GM21619 (cell line): ENCODE measurements around the gene GLCE.
"Not testable (repeated sequence)": the region's sequence is repeated elsewhere in the genome, so short reads cannot be mapped to it uniquely, and the experiment has no call there.

Experiments
- ATAC-seq: cut with Tn5 transposase; IDR thresholded peaks from one replicate; pipeline ENCODE4 v1.9.1; 2021; ENCODE audit not compliant: unreplicated experiment

GLCE gene

DNA sequence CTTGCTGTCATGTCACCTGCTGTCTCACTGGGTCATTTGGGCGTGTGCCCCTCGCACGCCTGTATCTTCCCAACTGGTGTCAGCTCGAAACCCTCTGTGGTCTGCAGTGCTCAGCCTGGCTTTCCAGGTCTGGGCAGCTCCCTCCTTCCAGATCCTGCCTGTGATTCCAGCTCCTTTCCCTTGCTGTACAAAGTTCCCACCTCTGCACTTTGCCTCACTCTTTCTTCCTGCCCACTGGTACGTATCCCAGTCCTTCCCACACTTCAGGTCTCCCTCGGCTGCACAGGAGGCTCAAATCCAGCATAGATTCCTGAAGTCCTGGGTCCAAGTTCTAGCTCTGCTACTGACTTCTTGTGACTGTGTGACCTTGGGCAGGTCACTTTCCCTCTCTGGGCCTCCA is 136.2 kb downstream of the GLCE start:
- ATAC-seq, result no peak

- ATAC-seq, result no peak
Observed at GRCh38 chr15:69297642-69298353, 137.4 kb downstream of the GLCE start.

DNA sequence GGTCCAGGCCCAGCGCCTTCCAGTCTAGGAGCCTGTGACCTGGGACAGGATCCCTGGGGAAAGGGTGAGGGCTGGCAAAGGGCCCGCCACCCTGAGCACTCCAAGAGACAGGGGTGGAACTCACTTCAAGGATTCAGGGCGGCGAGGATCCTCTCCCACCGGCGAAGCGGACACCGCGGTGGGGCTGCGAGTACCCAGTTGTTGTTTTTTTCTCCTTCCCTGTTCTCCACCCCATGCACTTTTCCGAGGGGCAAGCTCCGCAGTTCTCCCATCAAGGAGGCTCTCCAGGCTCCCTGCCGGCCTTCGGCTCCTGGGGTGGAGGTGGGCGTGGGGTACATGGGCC is 137.9 kb downstream of the GLCE start:
- ATAC-seq, result no peak

DNA sequence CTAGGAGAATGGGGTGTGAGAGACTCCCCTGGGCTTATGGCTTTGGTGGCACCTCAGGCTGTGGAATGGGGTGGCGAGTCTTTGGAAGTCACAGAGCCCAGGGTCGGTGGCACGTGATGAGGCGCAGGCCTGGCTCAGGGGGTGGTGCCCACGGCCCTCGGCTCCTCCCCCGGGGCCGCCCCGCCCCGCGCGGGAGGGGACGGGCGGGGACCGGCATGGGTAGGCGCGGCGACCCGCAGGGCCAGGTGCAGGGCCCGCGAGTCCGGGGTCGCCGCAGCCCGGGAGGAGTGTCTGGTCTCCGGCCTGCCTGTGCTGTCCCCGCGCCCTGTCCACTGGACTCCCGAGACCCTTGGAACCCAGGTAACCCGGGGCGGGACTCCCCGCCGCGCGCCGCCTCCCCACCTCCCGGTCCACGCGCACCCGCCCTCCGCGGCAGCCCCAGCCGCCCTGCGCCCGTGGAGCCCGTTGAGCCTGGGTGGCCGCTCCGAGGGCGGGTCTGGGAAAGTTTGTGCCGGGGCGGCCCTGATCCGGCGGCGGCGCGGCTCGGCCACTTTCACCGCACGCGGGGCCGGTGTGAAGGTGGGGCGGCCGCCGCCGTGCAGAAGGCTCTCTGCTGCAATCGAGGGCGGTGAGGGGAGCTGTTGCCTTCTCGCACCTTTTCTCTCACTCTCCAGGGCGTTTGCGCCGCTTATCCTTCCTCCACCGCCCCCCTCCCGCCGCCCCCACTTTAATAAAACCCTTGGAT is 138.4 kb downstream of the GLCE start, which contains the start of gene PAQR5:
Gene PAQR5 (plus strand): TSS at position 216 of the 745 bp plus-strand sequence. CDS start 61,169 bp downstream, outside the sequence.
- ATAC-seq, result no peak

GRCh38 chr15:69299451-69299886 is 139.0 kb downstream of the GLCE start:
- no peak for ATAC-seq

GRCh38 chr15:69299943-69300588 is 139.6 kb downstream of the GLCE start:
- ATAC-seq, result no peak

- ATAC-seq, result not testable (repeated sequence)
Observed at GRCh38 chr15:69301101-69301500, 140.7 kb downstream of the GLCE start.

DNA sequence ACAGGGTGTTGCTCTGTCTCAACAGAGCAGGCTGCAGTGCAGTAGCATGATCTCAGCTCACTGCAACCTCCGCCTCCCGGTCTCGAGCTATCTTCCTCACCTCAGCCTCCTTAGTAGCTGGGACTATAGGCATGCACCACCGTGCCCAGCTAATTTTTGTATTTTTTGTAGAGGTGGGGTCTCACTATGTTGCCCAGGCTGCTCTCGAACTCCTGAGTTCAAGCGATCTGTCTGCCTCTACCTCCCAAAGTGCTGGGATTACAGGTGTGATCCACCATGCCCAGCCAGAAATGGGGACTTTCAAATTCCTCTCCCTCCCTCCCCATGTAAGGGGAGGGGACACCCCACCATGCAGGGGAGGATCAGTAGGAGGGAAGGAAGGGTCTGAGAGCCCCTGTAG is 141.7 kb downstream of the GLCE start:
- not testable (repeated sequence) for ATAC-seq

- no peak for ATAC-seq
Observed at GRCh38 chr15:69302929-69303328, 142.5 kb downstream of the GLCE start.

- ATAC-seq, result no peak
Observed at GRCh38 chr15:69303337-69304181, 143.1 kb downstream of the GLCE start.

- ATAC-seq, result no peak
Observed at GRCh38 chr15:69304182-69304545, 143.7 kb downstream of the GLCE start.

DNA sequence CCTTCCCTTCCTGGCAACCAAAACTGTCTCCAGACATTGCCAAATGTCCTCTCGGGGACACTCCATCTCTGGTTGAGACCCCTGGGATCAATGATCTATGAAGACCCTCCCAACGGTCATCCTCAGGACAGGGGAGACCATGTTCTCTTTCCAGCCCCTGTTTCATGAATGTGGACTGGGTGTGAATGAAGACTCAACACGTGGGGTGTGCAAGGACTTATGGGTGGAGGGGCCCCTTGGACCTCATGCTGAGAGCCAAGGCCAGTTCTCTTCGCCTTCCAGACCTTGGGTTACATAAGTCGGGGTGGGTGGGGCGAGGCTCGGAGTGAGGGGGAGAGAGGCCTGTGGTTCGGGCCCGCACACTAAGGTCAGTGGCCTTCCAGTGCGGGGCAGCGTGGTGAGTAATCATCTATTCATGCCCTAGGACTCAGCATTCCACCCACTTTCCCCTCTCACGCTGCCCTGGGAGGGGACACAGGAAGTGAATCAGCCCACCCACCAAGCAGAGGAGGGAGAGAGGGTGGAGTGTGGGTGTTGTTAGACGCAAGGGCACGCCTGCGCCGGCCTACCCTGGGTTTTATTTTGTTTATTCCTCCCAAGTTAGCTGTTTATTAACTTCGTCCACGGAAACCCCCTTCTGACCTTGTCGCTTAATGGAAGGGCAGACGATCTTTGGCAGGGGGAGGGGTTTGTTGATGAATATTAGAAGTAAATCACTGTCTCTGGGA is 144.9 kb downstream of the GLCE start:
- no peak for ATAC-seq

DNA sequence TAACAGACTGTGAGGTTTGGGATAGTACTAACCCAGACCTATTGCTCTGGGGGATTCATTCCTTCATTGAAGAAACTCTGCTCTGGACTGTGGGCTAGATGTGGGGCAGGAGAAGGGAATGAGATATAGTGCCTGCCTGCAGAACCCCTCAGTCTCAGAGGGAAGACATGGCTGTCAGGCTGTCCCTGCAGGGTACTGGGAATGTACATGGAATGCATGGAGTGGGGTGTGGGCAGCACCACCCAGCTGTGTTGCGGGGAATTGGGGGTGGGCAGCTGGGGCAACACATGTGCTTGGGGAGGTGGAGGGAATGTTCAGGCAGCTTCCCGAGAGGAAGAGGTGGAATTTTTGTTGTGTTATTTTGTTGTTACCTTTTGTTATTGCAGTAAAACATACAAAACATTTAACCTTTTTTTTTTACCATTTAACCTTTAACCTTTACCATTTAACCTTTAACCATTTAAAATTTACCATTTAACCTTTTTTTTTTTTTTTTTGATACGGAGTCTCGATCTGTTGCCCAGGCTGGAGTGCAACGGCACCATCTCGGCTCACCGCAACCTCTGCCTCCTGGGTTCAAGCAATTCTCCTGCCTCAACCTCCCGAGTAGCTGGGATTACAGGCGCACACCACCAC is 145.6 kb downstream of the GLCE start:
- ATAC-seq, result no peak

DNA sequence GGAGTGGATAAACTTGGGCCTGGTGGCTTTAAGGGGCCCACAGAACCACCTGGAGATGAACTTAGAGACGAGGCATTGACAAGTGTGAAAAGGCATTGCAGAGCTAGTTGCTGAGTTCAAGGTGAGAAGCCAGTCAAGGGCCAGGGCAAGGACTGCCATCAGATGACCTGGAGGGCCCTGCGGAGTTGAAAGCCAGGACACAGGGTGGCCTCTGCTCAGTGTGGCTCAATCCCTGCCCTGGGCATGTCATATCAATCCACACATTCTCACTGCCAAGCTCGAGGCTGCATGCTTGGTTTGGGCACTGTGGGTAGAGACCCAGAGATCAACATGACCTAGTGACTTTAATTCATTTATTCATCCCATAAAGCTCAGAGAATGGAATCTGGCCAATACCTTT is 147.5 kb downstream of the GLCE start:
- ATAC-seq, result no peak

DNA sequence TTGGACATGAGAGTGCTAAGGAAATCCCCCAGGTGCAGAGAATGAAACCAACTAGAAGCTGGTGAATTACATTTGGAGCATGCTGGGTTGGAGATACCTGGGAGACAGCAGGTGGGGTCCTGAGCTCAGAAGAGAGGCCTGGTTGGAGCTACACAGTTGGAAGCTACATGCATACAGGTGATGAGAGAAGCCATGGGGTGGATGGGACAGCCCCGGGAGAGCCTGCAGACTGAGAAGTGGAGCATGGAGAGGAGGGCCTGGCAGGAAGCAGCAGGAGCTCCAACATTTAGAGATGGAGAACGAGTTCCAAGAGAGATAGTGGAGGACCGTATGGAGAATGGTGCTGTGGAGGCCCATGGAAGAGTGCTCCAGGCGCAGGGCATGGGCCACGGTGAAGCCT is 148.5 kb downstream of the GLCE start:
- no peak for ATAC-seq

DNA sequence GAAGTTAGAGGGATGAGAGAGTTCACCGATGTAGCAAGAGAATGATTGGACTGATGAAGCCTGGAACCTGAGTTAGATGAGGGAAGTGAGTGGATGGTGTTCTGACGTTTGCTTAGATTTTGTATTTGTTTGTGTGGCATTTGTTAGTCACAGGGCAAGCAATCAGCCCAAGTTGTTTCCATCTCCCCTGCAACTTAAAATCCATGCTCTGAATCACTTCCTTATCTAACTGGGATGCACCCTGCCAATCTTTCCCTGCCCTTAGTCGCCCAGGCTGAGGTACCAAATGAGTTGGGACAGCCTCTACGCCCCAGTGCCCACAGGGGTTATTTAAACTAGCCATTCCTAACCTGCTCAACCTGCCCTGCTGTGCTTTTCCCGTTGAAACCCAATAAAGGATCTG is 150.9 kb downstream of the GLCE start:
- no peak for ATAC-seq

DNA sequence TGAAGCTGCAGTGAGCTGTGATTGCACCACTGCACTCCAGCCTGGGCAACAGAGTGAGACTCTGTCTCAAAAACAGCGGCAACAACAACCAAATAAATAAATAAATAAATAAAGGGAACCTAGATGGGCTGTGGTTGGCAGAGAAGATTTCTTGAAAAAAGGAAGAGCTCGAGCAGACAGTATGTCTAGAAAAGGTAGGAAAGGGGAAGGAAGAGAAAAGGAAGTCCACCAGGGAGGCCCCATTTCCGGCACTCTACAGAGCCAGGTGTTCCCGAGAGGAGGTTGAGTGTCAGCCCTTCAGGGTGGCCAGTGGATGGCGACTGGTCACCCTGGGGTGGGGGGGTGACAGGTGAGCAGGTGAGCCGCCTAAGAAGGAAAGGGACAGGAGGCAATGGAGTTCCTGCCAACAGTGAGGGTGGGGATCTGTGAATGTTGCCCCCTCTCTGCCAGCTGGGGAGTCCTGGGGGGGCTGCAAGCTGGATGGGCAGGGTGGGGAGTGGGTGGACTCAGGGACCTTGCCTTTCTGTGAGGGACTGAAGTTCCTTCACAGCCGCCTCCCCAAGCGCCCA is 153.1 kb downstream of the GLCE start:
- ATAC-seq, result no peak

DNA sequence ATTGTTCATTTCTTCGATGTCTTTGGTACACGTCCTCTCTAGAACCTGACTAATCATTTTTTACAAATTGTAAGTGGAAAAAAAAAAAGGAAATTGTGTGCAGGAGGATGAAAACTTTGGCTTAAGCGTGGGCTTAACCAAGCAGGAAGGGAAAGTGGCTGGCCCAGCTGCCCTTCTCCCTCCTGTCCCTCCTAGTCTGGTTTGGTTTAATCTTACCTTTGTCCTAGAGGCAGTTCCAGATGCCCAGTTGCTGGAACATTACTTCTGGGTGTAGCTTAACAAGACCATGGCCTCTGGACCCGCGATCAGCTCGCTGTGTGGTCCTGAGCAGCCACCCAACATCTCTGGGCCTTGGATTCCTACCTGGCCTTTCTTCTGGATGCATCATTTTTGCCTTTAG is 153.7 kb downstream of the GLCE start:
- ATAC-seq, result no peak

DNA sequence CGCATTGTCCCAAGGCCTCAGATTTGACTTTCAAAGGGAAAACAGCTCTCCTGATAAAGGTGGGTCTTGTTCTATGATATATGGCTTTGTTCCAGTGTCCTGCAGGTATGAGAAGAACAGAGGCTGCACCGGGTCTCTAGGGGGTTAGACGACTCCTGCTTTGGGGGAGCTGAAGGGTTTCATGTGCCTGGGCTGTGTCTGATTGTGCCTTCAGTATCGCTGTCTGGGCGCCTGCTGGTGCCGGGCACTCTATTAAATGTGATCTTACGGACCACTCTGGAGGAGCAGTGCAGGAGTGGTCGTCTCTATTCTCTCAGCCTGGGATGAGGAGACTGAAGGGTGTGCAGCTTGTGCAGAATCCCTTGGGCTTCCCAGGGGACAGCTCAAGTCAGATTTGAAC is 154.3 kb downstream of the GLCE start:
- no peak for ATAC-seq
